Adrenal gland (tissue), 5 donors: ENCODE data around the gene SLC39A9.

Source experiments
- POLR2A ChIP-seq, 2 donors: fragments of 450-650 bp; IDR thresholded peaks; one replicate each; pipeline ENCODE4 v1.6.1; 2017; ENCODE audit warnings: antibody characterized with exemption in 2 of 2, mild to moderate bottlenecking in 2 of 2, moderate library complexity in 1 of 2
- TF ChIP-seq, protein P1 (sequence below), 6 experiments: fragments of 450-650 bp in 4 of 6; fragments of 200-600 bp in 2 of 6; sonication (generic) in 1 of 6; IDR thresholded peaks; 1 replicate in 5 of 6; 2 replicates in 1 of 6; pipeline versions ENCODE4 v1.5.1 to v1.8.0; 2016 to 2021; ENCODE audit warnings: antibody characterized with exemption in 6 of 6, mild to moderate bottlenecking in 2 of 6, moderate library complexity in 1 of 6
- donor health status: DM: no; HTN: no; CAD: no.

DNA sequence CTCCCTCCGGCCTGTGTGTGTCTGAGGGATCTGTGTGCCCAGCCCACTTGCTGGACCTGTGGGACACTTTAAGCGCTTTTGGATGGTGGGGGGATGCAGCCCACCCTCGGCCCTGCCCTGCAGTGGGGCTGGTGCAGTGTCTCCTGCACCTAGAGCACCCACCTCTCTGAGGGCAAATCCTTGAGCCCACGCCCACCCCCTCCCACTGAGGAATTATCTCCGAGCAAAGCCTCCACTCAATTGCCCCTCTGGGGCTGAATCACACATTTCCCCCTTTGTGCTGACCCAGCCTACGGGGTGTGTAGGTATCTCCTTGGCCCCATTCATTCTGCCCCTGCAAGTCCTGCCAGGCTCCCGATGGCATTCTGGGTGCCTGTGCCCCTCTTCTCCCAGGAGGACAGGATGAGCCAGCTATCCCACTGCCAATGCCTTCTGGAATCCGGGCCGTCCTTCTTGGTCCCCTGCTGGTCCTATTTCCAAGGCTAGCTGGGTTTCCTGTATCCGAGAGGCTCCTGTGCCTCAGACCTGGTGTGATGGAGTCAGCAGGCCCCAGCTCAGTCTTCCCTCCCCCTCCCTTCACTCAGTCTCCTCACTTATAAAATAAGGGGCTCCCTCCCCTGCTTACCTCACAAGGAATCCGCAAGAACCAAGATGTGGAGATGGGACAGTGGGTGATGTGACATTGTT is 49.3 kb upstream of the SLC39A9 start:
- TF ChIP-seq, protein P1, sequence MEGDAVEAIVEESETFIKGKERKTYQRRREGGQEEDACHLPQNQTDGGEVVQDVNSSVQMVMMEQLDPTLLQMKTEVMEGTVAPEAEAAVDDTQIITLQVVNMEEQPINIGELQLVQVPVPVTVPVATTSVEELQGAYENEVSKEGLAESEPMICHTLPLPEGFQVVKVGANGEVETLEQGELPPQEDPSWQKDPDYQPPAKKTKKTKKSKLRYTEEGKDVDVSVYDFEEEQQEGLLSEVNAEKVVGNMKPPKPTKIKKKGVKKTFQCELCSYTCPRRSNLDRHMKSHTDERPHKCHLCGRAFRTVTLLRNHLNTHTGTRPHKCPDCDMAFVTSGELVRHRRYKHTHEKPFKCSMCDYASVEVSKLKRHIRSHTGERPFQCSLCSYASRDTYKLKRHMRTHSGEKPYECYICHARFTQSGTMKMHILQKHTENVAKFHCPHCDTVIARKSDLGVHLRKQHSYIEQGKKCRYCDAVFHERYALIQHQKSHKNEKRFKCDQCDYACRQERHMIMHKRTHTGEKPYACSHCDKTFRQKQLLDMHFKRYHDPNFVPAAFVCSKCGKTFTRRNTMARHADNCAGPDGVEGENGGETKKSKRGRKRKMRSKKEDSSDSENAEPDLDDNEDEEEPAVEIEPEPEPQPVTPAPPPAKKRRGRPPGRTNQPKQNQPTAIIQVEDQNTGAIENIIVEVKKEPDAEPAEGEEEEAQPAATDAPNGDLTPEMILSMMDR (IDR thresholded peaks at IDR 0.05), result no peak
- TF ChIP-seq POLR2A (IDR thresholded peaks at IDR 0.05), result no peak
